ENCODE results near the gene ADAMTS18.

DNA sequence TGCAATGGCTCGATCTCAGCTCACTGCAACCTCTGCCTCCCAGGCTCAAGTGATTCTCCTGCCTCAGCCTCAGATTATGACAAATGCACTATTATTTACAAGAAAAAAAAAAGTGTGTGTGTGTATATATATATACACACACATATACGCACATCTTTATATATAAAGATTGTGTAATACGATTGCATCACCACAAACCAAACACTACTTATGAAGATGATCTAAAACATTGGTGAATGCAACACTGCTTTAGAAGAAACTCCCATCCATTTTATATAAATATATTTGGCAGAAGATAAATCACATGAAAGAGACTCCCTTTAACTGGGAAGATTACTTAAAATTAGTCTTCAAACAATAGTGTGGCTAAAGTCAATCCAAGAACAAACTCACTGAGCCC, 138.9 kb downstream of the ADAMTS18 start:
- TF ChIP-seq EP300 (IDR thresholded peaks at IDR 0.05; ENCODE audit: low read depth): no peak
- no peak for TF ChIP-seq POLR2A (IDR thresholded peaks at IDR 0.05)
- TF ChIP-seq POLR2AphosphoS5 (IDR thresholded peaks at IDR 0.05): no peak
